ENCODE data around the gene SDSL.

Gene SDSL

DNA sequence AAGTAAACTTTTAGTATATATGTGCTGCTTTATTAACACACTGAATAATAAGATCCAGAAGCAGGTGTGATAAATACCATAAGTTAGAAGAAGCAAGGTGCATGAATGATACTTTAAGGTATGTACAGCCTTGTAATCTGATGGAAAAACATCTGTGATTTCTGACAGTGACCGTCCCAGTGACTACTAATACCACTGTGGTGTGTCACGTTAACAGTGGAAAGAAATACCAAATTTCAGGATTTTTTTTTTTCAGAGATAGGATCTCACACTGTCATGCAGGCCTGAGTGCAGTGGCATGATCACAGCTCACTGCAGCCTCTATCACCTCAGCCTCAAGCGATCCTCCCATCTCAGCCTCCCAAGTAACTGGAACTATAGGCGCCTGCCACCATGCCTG, 40.0 kb upstream of the SDSL start:
- TF ChIP-seq CTCF (conservative IDR thresholded peaks at IDR 0.05; ENCODE audit: control insufficient read depth, insufficient read depth, low read depth, low read length), result no peak
- no peak for DNase-seq (ENCODE audit: low read depth)
- H3K4me3 ChIP-seq (ENCODE audit: control insufficient read depth, low read depth, low read length), result no peak overlapping the region

DNA sequence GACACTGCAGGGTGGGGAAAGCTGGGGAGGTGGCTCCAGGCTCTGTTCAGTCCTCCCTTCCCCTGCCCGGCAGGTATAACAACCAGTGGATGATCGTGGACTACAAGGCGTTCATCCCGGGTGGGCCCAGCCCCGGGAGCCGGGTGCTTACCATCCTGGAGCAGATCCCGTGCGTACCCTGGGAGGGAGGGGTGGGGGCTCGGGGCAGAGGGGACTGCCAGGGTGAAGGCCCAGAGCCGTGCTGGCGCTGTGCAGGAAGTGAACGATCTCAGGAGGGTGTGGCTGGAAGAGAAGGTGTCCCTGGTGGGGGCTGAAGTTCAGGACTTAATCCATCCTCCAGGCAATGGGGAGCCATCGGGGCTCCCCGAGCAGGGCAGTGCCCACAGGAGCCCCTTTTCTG, 37.4 kb upstream of the SDSL start:
- no peak overlapping the region for H3K4me3 ChIP-seq (ENCODE audit: control insufficient read depth, low read depth, low read length)
- no peak for DNase-seq (ENCODE audit: low read depth)
- no peak for TF ChIP-seq CTCF (conservative IDR thresholded peaks at IDR 0.05; ENCODE audit: control insufficient read depth, insufficient read depth, low read depth, low read length)

DNA sequence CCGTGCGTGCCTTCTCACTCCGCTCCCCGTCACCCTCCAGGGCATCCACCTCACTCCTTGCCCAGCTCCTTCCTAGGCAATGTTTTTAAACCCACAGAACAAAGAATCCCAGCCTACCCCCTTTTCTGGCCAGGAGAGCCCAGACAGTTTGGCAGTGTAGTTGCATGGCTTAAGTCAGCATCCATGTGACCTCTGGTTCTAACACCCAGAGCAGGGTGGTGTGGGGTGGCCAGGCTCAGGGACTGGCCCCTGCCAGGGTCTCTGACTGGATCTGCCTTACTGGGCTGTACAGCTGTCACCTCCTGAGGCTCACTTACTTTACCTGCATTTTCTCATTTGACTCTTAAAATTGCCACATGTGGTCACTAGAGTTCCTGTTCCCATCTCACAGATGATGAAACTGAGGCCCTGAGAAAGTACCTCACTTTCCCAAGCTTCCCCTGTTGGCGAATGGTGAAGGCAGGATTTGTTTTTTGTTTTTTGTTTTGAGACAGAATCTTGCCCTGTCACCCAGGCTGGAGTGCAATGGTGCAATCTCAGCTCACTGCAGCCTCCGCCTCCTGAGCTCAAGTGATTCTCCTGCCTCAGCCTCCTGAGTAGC, 36.8 kb upstream of the SDSL start:
- no peak overlapping the region for H3K4me3 ChIP-seq (ENCODE audit: control insufficient read depth, low read depth, low read length)
- no peak for TF ChIP-seq CTCF (conservative IDR thresholded peaks at IDR 0.05; ENCODE audit: control insufficient read depth, insufficient read depth, low read depth, low read length)
- DNase-seq (ENCODE audit: low read depth), result no peak

DNA sequence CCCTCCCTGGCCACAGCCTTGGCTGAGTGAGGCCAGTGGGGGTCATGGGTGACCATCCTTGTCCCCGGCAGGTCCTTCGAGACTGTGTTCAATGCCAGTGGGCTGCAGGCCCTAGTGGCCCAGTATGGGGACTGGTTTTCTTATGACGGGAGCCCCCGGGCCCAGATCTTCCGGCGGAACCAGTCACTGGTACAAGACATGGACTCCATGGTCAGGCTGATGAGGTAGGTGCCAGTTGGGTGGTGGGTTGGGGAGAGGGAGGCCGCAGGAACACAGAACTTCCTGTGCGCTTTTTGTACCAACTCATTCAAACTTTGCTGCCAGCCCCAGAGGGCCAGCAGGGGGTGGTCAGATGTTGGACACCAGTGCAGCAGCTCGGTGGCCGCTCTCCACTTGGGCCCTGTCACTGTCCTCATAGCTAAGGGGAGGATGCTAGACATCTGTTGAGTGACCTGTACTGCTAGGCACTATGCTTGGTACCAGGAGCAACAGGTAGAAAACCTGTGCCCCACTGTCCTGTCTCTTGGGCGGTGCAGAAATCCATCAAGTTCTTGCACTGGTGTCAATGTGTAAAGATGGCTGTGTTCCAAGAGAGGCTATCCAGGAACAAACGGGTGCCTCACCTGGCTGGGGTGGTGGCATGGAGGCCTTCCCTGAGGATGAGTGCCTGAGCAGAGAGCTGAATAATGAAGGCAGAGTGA, 35.2 kb upstream of the SDSL start:
- H3K4me3 ChIP-seq (ENCODE audit: control insufficient read depth, low read depth, low read length), result no peak overlapping the region
- no peak for TF ChIP-seq CTCF (conservative IDR thresholded peaks at IDR 0.05; ENCODE audit: control insufficient read depth, insufficient read depth, low read depth, low read length)
- DNase-seq (ENCODE audit: low read depth), result no peak

GRCh38 chr12:113387631-113388030, 34.5 kb upstream of the SDSL start:
- H3K4me3 ChIP-seq (ENCODE audit: control insufficient read depth, low read depth, low read length), result no peak overlapping the region
- DNase-seq (ENCODE audit: low read depth), result no peak
- TF ChIP-seq CTCF (conservative IDR thresholded peaks at IDR 0.05; ENCODE audit: control insufficient read depth, insufficient read depth, low read depth, low read length), result no peak

DNA sequence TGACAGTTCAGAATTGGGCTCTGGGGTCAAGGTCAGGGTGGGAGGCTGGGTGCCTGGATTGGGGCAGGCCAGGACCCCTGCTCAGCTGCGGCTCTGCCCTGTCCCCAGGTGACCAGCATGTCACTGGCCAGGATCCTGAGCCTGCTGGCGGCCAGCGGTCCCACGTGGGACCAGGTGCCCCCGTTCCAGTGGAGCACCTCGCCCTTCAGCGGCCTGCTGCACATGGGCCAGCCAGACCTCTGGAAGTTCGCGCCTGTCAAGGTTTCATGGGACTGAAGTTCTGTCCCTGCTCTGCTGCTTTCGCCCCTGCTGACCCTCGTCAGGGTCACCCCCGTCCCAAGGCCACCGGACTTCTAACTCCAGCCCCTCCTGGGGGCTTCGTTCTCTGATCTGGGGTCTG, 33.8 kb upstream of the SDSL start:
- no peak for TF ChIP-seq CTCF (conservative IDR thresholded peaks at IDR 0.05; ENCODE audit: control insufficient read depth, insufficient read depth, low read depth, low read length)
- H3K4me3 ChIP-seq (ENCODE audit: control insufficient read depth, low read depth, low read length), result no peak overlapping the region
- DNase-seq (ENCODE audit: low read depth), result no peak
